Fibroblast of skin of right biceps (primary cell): ENCODE data around the gene LAMA4.

Experiments
- DNase-seq: peaks from one replicate; pipeline ENCODE4 v3.0.0-alpha.2; 2013

LAMA4 gene

DNA sequence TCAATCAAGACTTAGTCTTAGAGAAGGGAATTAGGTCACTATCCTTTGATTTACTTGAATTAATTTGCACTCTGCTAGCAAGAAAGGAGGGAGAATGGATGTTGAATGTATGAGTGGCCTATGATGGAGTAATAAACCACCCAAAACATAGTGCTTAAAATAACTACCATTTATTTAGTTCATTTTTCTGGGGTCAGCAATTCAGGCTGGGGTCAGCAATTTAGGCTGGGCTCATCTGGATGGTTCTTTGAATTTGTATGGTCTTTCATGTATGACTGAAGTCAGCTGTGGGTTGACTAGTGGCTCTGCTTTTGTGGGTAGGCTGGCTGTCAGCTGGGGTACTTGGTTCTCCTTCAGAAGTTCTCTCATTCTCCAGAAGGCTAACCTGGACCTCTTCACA lies 21.0 kb upstream of the LAMA4 start:
- DNase-seq, result no peak

DNA sequence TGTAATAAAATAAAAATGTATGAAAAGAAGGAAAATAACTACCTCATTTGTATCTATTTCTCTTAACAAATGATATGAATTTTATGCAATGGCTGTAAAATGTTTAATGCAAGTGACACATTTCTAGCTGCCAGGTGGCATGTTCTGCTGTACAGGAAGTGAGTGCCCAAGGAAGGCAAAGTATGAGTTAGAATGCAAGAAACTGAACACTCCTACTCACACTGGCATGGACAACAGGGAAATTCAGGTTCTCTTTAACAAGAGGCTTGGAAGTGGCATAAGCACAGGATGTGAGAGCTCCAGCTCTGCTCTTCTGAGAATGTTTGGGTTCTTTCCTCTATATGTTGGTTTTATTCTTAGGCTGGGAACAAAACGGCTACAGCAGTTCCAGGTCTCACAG lies 20.4 kb upstream of the LAMA4 start:
- no peak for DNase-seq

GRCh38 chr6:112272799-112273198 lies 18.4 kb upstream of the LAMA4 start:
- DNase-seq, result no peak

DNA sequence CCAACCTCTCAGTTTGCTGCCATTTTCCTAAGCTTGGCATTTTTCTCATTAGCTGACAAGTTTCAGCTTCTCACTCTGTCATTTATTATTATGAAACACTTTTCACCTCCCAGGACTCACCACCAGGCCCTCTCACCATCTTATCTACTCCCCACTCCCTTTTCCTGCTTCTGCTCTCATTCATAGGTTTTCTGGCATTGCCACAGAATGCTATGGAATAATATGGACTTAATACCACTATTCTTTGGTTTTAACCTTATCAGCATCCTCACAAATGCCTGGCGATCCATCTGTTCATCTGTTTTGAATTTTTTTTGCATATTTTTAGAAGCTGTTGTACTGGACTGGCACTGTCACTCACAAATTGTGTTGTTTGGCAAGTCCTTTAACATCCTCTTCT lies 16.4 kb upstream of the LAMA4 start:
- no peak for DNase-seq

DNA sequence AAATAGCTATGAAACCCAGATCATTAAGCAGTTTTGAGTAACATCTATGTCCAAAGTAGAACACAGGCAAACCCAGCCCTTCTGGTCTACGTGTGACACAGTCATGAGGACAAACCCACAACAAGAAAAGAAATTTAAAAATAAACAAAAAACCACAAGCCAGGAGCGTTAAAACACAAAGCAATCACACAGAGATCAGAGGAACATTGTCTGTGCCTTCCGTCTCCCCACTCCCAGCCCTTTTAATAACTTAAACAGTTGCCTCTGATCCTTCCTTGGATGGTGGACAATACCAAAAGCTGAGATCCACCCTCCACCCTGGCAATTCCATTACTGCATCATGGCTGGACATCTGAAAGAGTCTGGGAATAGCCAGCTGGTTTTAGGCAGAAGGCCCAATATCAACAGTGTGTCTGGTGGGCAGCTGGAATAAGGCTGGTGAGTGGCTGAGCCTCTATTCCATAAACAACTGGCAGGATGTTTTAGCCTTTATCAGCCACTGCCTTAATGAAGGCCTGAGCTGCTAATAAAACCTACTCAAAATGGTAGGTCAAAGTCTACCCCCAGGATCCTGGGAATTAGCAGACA lies 15.7 kb upstream of the LAMA4 start:
- DNase-seq, result no peak

DNA sequence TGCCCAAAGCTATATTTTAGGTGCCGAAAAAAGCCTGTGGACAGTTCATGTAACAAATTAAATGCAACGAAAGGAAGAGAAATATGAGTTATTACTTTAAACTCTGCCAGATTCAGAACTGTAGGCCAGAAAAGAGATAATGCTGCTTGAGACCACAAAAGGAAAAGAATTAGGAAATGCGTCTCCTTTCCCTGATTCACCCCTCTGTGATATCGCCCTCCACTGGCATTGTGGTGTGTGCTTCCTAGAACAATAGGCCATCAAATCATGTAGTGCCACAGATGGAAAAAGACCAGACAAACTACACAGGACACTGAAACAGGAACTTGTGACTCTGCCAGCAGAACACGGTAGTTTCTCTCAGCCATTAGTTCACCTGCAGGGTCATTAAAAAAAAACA lies 14.7 kb upstream of the LAMA4 start:
- peak; percentile 39 for DNase-seq

- no peak for DNase-seq
These were observed 14.3 kb upstream of the LAMA4 start for GRCh38 chr6:112268654-112269053.

GRCh38 chr6:112268019-112268418 lies 13.7 kb upstream of the LAMA4 start:
- DNase-seq, result no peak

DNA sequence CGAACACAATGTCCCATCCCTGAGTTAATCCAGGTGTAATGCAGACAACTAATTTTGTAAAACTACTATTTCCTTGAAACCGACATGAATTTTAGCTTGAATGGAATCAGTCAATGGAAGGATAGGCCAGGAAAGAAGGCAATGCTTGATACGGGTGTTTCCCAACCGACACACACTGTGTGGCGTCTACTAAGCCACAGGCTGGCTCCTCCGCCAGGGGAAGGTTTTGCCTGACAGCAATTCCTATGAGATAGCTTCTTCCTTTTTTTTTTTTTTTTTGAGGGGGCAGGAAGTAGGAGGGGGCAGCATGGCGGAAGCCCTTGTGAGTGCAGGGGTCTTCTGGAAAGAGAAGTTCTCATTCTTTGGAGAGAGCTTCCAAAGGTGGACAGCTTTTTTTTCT lies 12.0 kb upstream of the LAMA4 start:
- no peak for DNase-seq

DNA sequence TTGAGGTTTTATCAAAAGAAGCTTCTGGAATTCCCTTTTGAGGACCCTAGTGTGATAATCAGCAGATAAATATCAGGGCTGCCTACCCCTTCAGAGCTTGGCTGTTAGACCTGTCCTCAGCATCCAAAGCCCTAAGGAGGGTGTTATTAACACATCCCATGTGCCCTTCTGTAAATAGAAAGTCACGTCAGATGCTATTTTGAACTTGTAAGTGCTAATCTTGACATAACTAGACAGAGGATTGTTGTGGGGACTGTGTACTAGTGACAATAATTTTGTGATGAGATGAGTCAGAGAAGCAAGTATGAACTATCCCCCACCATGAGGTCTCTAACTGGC lies 4.9 kb upstream of the LAMA4 start:
- no peak for DNase-seq

- no peak for DNase-seq
These were observed 4.4 kb upstream of the LAMA4 start for GRCh38 chr6:112258642-112259336.

GRCh38 chr6:112257178-112257855 lies 3.0 kb upstream of the LAMA4 start:
- no peak for DNase-seq

DNA sequence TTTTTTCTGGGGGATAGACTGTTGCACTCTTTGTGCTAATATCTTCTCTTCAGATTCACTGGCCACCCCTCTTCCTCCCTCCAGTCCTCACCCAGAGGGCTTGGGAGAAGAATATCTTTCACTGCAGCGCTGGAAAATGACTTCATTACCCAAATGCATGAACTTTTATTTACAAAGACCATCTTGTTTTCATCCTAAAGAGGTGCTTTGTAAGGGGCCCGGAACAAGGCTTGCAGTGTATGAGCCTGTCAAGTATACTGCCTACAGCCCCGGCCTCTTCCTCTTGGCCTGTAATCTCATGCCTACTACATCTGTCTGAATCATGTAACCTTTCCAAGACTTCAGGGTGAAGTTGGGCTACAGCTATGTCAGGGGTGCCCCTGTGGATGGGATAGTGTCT lies 554 bp upstream of the LAMA4 start:
- DNase-seq, result no peak

GRCh38 chr6:112253498-112253840 lies 898 bp downstream of the LAMA4 start:
- DNase-seq, result no peak

DNA sequence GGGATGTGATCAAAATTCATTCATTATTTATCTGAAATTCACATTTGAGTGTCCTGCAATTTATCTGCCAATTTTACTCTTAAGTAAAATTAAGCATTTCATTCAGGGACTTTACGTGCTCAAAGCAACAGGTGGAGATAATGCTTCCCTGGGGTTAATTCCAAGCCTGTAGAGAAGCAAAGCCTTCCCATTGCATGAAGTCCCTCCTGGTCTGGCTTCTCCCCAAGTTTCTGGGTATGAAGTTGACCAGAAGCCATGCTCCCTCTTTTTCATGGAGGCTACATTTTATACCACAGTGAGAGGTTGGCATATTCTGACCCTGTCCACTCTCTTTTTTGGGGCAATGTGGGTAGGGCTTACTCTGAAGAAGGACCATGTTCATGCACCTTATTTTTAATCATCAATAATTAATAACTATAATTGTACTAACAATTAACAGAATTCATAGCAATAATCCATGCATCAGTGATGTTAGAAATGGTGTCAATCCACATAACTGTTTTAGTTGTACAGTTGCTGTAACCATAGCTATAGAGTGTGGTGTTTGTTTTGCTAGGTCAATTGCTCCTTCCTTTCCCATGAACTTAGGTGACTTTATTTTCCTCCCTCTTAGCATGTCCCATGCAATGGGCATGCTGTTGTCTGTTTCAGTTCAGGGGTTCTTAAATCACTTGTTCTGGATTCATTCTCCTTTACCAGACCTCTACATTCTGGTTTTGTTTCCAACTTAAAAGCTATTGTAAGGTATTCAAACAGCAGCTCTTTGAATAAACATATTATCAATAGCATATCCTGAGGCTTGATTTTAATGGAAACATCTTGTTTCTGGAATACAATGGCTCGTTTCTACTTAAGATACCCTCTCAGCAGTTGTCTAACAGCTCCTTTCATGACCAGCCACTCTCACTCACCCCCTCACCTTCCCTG lies 1.5 kb downstream of the LAMA4 start:
- DNase-seq, result no peak

- DNase-seq, result peak; percentile 78
These were observed 3.0 kb downstream of the LAMA4 start for GRCh38 chr6:112251171-112251875.

DNA sequence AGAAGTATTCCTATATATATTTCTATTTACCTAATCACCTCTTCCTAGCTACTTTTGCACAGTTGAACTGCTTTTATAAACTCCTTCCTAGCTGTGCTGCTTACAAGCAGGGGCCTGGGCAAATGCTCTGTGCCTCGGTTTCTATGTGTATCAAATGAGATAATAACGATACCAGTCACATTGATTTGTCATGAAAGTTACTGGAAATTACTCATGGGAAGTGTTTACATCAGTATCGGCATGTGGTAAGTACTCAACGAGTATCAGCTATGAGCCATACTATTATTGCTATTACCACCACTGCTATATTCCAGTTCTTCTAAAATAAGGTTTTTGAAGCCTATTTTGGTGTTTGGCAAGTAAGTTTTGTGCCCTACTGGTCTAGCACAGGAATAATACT lies 4.9 kb downstream of the LAMA4 start:
- peak; percentile 60 for DNase-seq

DNA sequence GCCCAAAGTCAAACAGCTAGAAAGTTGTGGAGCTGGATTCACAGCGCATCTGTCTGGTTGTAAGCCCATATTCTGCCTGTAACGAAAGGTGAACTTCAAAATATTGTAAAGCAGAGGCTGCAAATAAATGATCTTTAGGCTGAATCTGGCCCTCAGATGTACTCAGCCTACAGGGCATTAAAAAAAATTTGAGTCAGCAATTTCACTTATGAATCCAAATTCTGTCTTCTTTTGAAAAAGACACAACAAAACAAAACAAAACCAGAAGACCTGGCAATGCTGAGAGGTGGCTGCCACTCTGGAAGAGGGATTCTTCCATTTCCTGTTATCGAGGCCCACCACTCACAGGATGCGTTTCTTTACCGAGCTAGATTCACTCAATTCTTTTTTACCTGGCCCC lies 7.1 kb downstream of the LAMA4 start:
- DNase-seq, result no peak

- DNase-seq, result peak; percentile 95
These were observed 8.7 kb downstream of the LAMA4 start for GRCh38 chr6:112245511-112246203.

- DNase-seq, result no peak
These were observed 10.2 kb downstream of the LAMA4 start for GRCh38 chr6:112243861-112244827.

DNA sequence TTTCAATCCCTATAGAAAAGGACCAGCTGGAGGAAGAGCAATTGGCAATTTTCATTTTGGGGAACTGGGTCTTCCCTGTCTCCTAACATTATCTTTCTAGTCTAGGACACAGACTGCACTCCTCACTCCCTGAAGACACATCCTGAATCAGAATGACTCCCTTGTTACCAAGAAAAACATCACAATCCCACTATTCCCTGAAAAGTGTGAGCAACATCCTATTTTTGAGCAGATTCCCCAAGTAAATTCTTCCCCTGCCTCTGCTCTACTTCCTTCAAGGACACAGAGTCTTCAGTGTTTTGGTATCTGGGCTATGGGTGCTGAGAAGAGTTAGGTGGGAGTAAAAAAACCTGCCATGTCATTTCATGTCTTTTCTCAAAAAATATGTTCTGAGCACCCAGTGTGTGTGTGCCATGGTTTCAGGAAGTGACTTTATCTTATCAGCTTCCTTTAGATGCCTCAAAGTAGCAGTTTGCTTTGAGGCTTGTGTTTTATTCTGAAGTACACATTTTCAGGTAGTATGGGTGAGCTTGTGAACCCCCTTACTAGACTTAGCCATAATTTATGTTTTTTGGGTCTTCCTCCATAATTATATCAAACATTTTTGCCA lies 12.4 kb downstream of the LAMA4 start:
- DNase-seq, result no peak
